Natural killer cell (primary cell): ENCODE data around the gene GJD2. TPM values are rescaled to one million over a fixed set of nuclear protein-coding genes. Genes with fewer than 3 reads are reported as not detected.

Experiments
- ATAC-seq, 3 donors: fragments of 150-1000 bp in 2 of 3; fragments of 200-7000 bp in 1 of 3; cut with Tn5 transposase; 1 replicate in 1 of 3; 2 replicates in 2 of 3; pipeline ENCODE4 v1.10.0; 2021; ENCODE audit warnings: mild to moderate bottlenecking in 2 of 3, moderate library complexity in 2 of 3
- DNase-seq, 2 donors: peaks; one replicate each; pipeline versions ENCODE4 v3.0.0 to v3.0.0-alpha.2; 2013 to 2021; ENCODE audit warnings: mixed read lengths in 1 of 2
- H3K27ac ChIP-seq: one replicate; pipeline ENCODE4 v1.5.1; 2013; ENCODE audit warnings: mild to moderate bottlenecking, low read length
- H3K27me3 ChIP-seq: one replicate; pipeline ENCODE4 v1.6.1; 2013; ENCODE audit warnings: low read length; ENCODE audit not compliant: control insufficient read depth, insufficient read depth
- H3K36me3 ChIP-seq: one replicate; pipeline ENCODE4 v1.6.1; 2013; ENCODE audit warnings: low read length; ENCODE audit not compliant: control insufficient read depth, insufficient read depth
- H3K4me1 ChIP-seq: one replicate; pipeline ENCODE4 v1.6.1; 2013; ENCODE audit warnings: low read length; ENCODE audit not compliant: control insufficient read depth, insufficient read depth
- H3K4me3 ChIP-seq: one replicate; pipeline ENCODE4 v1.5.1; 2013; ENCODE audit warnings: low read length
- H3K9me3 ChIP-seq: one replicate; pipeline ENCODE4 v1.6.1; 2013; ENCODE audit warnings: low read length; ENCODE audit not compliant: control insufficient read depth, insufficient read depth
- H3K27ac Mint-ChIP-seq, 2 donors: one replicate each; pipeline ENCODE4 v1.8.0; 2022; ENCODE audit warnings: mild to moderate bottlenecking in 2 of 2, mixed read lengths in 2 of 2, moderate library complexity in 1 of 2
- H3K27me3 Mint-ChIP-seq, 2 donors: one replicate each; pipeline ENCODE4 v1.8.0; 2022; ENCODE audit warnings: low read depth in 2 of 2, mixed read lengths in 2 of 2
- H3K36me3 Mint-ChIP-seq: one replicate; pipeline ENCODE4 v1.8.0; 2022; ENCODE audit warnings: mixed read lengths
- H3K4me1 Mint-ChIP-seq, 2 donors: one replicate each; pipeline ENCODE4 v1.8.0; 2022; ENCODE audit warnings: mixed read lengths in 2 of 2
- H3K4me3 Mint-ChIP-seq: one replicate; pipeline ENCODE4 v1.8.0; 2022; ENCODE audit warnings: mild to moderate bottlenecking, moderate library complexity, mixed read lengths
- H3K9me3 Mint-ChIP-seq, 2 donors: one replicate each; pipeline ENCODE4 v1.8.0; 2022; ENCODE audit warnings: mixed read lengths in 2 of 2
- CTCF ChIP-seq: fragments of 200-600 bp; IDR thresholded peaks from one replicate; pipeline ENCODE4 v1.8.0; 2022; ENCODE audit warnings: antibody characterized with exemption
- WGBS: methylation state at CpG from one replicate; pipeline ENCODE4 v1.1.7; 2013; ENCODE audit warnings: missing lambda C conversion rate; ENCODE audit not compliant: insufficient coverage; 5-methylcytosine and 5-hydroxymethylcytosine counted together
- intact Hi-C: fragments of 100-400 bp; cut with micrococcal nuclease; formaldehyde crosslinking; loops from one replicate; pipeline ENCODE4 v1.14.2; 2022
- total RNA-seq, 4 donors: library from RNA; stranded (reverse); fragments of 120-200 nt in 1 of 4; gene quantifications; one replicate each; pipeline versions ENCODE4 v1.2.3 to v1.2.4, GENCODE V29; 2013 to 2022

Gene GJD2
- total RNA-seq, 3 donors from 2014 or later (not counting 1 experiment from before 2014, with no cell fraction given), result not detected

DNA sequence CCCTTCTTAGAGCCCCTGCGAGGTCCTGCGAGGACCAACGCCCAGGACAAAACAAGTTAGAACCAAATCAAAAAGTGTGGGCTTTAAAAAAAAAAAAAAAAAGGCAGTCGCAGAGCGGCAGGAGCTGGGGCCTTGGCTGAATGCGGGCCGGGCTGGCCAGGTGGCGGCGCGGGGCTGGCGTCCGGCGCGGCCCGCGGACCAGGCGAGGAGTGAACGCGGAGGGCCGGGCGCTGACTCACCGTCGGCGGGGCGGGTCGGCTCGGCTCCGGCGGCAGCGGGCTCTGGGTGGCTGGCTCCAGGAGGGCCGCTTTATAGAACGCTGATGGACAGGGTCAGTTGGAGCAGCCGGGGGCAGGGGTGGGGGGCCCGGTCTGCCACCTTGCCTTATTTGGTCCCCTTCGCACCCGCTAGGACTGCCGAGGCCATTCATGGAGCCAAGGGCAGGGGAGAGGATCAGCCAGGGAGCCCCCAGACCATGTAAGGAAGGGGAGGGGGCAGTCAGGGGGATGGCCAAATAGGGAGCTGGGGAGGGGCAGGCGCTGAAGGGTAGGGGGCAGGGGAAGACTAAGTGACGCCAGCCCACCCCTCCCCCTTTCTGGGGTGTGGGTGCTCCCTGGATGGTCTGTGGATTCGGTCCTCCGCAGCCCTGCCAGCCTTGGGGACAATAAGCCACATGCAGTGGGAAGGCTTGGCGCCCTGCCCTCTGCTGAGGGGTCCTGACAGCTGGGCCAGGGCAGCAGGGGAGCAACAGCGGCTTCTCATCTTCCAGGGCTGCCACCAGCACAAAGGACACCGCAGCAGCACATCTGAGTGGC lies 40.7 kb upstream of the GJD2 start, which contains the start of gene ACTC1:
ACTC1 (minus strand) TSS at position 283 of the 815 bp plus-strand sequence. CDS start 741 bp downstream, outside the sequence.
- no peaks in the 10 kb centered on the region for H3K36me3 Mint-ChIP-seq
- TF ChIP-seq CTCF, result no peak
- H3K4me3 Mint-ChIP-seq, result no peak within 1 kb of the TSS
- H3K36me3 ChIP-seq, result no peaks in the 10 kb centered on the region
- H3K27me3 Mint-ChIP-seq, result peaks cover 38 to 82% of the 10 kb centered on the region in 2 donors
- intact Hi-C loops, result no loop called here
- no peak within 1 kb of the TSS for H3K4me3 ChIP-seq
- H3K27ac Mint-ChIP-seq, result no peak within 1 kb of the TSS
- no peaks in the 10 kb centered on the region for H3K9me3 Mint-ChIP-seq
- DNase-seq (no peak), ATAC-seq (no peak)
- peaks cover 12% of the 10 kb centered on the region for H3K27me3 ChIP-seq
- H3K4me1 Mint-ChIP-seq, result no peaks in the 10 kb centered on the region
- H3K9me3 ChIP-seq, result no peaks in the 10 kb centered on the region
- H3K27ac ChIP-seq, result no peak within 1 kb of the TSS
- 9% methylated on average over 44 of the region's 44 CpGs for WGBS
- no peaks in the 10 kb centered on the region for H3K4me1 ChIP-seq

- no peak overlapping the region for H3K4me3 Mint-ChIP-seq
- ATAC-seq (no peak), DNase-seq (no peak)
- TF ChIP-seq CTCF, result no peak
- Histone ChIP-seq H3K27me3 (peaks cover 12% of the 10 kb centered on the region), H3K27ac (no peak overlapping the region), H3K4me1 (no peaks in the 10 kb centered on the region), H3K36me3 (no peaks in the 10 kb centered on the region), H3K9me3 (no peaks in the 10 kb centered on the region), H3K4me3 (no peak overlapping the region)
- H3K9me3 Mint-ChIP-seq, result no peaks in the 10 kb centered on the region
- no peaks in the 10 kb centered on the region for H3K36me3 Mint-ChIP-seq
- H3K27me3 Mint-ChIP-seq, result peaks cover 39 to 84% of the 10 kb centered on the region in 2 donors
- H3K27ac Mint-ChIP-seq, result no peak overlapping the region
- 22% methylated on average over 31 of the region's 33 CpGs for WGBS
- intact Hi-C loops, result no loop called here
- no peaks in the 10 kb centered on the region for H3K4me1 Mint-ChIP-seq
Measured at GRCh38 chr15:34794590-34795206, 39.9 kb upstream of the GJD2 start.

DNA sequence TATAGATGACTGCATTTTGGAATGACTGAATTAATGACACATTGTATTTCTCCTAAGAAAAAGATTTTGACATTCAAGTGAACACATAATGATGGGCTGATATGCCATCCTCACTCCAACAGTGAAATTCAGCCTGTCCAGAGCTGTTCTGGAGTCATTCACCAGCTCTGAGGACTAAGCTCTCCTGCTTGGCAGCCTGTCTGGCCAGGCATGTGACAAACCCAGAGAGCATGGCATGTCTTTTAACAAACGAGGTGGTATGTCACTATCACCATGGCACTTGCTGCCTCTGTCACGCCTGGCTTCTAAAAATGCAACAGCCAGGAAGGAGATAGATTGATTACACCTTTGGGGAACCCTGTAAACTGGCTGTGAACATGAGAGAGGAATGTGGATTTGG lies 39.1 kb upstream of the GJD2 start:
- Histone ChIP-seq H3K4me3 (no peak overlapping the region), H3K27ac (no peak overlapping the region), H3K4me1 (no peaks in the 10 kb centered on the region), H3K36me3 (no peaks in the 10 kb centered on the region), H3K27me3 (peaks cover 12% of the 10 kb centered on the region), H3K9me3 (no peaks in the 10 kb centered on the region)
- DNase-seq (no peak), ATAC-seq (no peak)
- intact Hi-C loops, result no loop called here
- WGBS, result 38% methylated on average over 2 of the region's 2 CpGs
- Mint-ChIP-seq H3K4me3 (no peak overlapping the region), H3K36me3 (no peaks in the 10 kb centered on the region), H3K27me3 (peaks cover 44 to 83% of the 10 kb centered on the region in 2 donors), H3K4me1 (no peaks in the 10 kb centered on the region), H3K9me3 (no peaks in the 10 kb centered on the region), H3K27ac (no peak overlapping the region)
- TF ChIP-seq CTCF, result no peak
